Measurements from ENCODE around the gene ENKUR.

GRCh38 chr10:25028711-25029110, 12.8 kb upstream of the ENKUR start:
- TF ChIP-seq CTCF (IDR thresholded peaks at IDR 0.05): no peak
- no peak for TF ChIP-seq EP300 (IDR thresholded peaks at IDR 0.05)
- no peak for TF ChIP-seq POLR2A (IDR thresholded peaks at IDR 0.05)

Data from tibial nerve (tissue), 4 donors.